GM21576 (cell line): ENCODE measurements around the gene SOX9.
"Not testable (repeated sequence)": the region's sequence is repeated elsewhere in the genome, so short reads cannot be mapped to it uniquely, and the experiment has no call there.

ENCODE experiments used
- ATAC-seq: cut with Tn5 transposase; IDR thresholded peaks from one replicate; pipeline ENCODE4 v1.9.1; 2021; ENCODE audit warnings: mild to moderate bottlenecking, moderate library complexity; ENCODE audit not compliant: unreplicated experiment

Gene SOX9

GRCh38 chr17:72125742-72126141, 4.9 kb downstream of the SOX9 start:
- ATAC-seq = no peak

- ATAC-seq = no peak
Observed at GRCh38 chr17:72126575-72127486, 6.0 kb downstream of the SOX9 start.

DNA sequence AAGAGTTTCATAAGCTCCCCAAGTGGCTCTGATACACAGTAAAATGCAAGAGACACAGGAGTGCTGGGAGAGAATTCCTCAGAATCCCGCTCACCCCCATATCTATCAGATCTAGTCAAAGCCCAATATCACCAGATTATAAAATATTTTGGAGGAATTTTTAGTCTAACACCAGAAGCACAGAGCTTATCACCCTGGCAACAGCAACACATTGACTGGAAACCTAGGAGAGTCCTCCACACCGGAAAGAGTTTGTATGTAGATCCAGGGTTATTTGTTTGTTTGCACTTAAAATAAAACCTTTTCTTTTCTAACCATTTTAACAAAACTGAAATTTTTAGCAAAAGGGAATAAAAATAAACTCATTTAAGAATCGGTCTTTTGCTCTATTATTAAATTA, 7.2 kb downstream of the SOX9 start:
- ATAC-seq = no peak

DNA sequence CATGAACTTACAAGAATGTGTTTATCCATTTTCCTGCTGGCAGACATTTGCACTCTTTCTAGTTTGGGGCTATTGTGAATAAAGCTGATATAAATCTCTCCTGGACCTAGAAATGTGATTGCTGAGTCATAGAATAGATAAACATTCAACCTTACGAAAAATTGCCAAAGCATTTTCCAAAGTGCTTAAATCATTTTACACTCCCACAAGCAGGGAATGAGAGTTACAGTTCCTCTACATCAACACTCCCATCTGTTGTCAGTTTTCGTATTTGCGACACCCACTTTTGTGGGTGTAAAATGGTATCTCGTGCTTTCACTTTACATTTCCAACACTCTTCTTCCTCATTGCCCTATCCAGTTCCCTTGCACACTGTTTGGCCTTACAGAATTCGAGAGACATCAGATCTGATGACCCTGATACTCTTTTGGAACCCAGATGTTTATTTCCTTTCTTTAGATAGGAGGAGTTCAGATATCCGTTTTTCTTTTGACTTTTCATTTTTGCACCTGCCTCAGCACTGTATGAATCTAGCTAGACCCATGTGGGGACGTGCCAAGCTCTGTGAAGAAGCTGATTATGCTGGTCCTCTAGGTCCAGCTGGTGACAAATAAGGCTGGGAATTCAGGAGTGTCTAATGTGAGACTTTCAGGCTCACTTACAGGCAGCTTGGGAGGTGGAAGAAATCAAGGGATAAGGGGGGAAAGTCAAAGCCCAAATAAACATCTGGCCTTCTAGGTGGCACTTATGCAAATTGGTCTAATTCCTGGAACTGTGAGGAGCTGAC, 14.0 kb downstream of the SOX9 start:
- no peak for ATAC-seq

GRCh38 chr17:72135546-72136325, 14.9 kb downstream of the SOX9 start:
- ATAC-seq = no peak

GRCh38 chr17:72136692-72137091, 15.9 kb downstream of the SOX9 start:
- ATAC-seq = no peak

DNA sequence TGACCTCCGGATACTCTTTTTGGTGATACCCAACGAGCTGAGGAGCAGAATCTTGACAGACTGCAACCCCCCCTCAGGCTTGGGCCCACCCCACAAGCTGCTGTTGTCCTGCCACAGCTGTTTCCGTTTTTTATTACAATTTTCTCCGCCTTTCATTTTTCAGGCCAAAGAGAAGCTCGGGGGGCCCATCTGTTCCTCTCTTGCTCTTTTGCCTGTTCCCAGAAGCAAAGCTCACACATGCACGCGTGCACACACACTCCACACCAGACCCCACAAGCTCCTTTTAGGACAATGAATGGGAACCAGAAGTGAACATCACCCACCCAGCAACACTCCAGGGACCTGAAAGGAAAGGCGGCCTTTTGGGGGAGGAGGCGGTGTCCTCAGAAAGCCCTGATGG, 16.3 kb downstream of the SOX9 start:
- ATAC-seq = no peak

DNA sequence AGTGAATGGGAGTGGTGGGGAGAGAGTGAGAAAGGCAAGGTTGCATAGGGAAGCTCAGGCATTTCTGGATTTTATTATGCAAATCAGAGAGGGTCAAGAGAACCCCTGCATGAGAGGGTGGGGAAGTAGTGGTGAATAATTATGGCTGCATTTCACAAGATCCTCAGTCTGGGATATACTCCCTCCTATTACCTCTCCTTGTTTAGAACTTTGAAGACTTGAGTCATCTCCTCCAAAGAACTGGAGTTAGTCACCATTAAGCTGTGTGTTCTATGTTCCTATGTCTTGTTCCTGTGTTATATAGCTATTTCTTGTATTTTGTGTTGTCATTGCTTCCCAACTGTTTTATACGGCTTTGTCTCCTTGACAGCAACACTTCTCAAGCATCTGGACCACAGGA, 18.4 kb downstream of the SOX9 start:
- ATAC-seq = no peak

DNA sequence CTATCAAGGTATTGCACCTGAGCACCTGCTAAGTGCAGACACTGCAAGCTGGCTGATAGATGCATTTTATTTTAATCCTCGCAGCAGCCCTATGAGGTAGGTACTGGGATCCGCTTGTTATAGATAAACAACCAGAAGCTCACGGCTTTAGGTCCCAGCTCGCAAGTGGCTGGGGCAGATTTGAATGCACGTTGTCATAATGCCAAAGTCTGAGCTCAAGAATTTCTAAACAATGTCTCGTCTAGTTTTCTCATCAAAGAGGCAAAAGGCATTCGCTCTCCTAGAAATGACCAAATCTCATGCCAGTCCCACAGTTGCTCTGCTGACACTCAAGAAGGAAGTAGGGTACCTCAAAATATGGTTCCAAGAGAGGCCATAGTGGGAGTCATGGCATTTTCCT, 20.5 kb downstream of the SOX9 start:
- ATAC-seq = no peak

GRCh38 chr17:72142097-72142496, 21.3 kb downstream of the SOX9 start:
- ATAC-seq = not testable (repeated sequence)

DNA sequence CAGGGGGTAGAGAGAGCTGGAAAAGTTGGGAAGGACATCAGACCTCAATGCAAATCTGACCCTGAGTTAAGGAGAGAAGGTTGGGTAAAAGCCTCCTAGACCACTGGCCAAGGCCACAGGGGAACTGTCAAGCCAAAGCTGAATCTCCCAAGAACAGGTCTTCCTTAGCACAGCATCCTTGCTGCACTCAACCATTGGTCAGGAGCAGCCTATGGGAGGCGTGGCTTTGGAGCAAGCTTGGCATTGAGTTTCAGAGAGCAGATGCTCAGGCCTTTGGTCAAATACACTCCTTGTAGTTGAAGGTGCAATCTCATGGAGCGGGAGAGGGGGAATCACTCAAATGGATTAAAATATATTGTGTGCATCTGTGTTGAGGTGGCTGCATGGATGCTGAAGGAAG, 21.8 kb downstream of the SOX9 start:
- no peak for ATAC-seq

DNA sequence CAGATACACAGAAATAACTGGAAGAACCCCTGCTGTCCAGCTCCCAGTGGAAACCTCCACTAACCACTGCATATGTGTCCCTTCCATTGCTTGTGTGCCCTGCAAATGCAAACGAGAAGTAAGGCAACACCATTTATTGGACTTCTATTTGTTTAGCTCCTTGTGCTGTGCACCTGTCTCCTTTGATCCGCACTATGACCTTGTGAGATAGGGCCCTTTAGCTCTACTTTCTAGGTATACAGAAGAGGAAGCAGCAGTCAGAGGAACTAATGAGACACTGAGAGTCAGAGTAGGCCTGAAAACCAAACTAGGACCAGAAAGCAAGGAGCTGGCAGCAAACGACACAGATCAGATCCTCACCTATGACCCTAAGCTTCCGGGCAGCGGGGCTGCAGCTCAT, 22.4 kb downstream of the SOX9 start:
- ATAC-seq = no peak

GRCh38 chr17:72144101-72144500, 23.3 kb downstream of the SOX9 start:
- ATAC-seq = no peak

GRCh38 chr17:72145562-72145961, 24.7 kb downstream of the SOX9 start:
- ATAC-seq = no peak

DNA sequence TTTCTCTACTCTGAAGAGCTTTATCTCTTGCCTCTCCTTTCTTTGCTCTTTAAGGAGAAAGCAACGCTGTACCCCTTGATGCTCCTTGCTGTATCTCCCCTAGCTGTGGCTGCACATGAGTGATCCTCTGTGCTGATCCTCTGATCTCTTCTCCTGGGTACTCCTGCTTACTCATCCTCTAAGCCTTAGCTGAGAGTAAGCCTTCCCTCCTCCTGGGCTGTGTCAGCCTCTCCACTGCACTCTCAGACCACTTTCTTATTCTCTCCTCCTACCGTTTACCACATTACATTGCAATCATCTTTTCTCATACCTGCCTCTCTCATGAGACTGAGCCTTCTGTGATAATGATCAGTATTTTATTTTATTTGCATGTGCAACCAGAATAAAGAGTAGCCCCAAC, 25.1 kb downstream of the SOX9 start:
- ATAC-seq = no peak

- no peak for ATAC-seq
Observed at GRCh38 chr17:72146371-72146770, 25.6 kb downstream of the SOX9 start.

DNA sequence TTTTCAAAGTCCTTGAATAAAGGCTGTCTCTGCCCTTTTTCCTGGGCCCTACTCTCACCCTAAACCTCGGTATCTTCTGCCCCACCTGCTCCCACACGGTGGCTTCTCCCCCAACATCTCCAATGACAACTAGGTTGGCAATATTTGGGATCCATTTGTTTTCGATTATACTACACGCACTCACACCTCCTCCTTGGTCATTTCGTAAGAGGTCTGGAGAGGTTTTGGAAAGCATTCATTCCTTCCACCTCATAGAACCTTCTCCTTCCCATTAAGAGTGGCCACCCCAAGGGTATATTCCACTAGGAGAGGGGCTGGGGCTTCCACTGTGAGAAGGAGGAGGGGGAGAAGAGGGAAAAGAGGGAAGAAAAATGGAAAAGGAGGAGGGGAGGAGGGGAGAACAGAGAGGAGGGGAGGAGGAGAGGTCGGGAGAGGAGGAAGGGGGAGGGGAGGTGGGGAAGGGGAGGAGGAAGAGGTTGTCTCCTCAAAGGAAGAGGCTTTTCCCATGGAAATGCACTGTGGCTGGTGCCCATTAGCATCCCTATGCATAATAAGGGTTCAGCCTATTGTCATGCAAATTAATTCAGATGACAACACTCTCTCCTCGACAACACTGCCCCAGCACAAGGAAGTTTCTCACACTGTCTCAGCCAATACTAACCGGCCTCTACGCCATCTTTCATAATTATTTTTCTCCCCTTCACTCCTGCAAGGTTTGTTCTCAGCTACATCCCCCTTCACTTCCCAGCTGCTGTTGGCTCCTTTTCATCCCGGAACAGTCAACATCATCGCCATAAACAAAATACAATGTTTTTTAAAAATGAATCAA, 30.0 kb downstream of the SOX9 start:
- ATAC-seq = no peak

DNA sequence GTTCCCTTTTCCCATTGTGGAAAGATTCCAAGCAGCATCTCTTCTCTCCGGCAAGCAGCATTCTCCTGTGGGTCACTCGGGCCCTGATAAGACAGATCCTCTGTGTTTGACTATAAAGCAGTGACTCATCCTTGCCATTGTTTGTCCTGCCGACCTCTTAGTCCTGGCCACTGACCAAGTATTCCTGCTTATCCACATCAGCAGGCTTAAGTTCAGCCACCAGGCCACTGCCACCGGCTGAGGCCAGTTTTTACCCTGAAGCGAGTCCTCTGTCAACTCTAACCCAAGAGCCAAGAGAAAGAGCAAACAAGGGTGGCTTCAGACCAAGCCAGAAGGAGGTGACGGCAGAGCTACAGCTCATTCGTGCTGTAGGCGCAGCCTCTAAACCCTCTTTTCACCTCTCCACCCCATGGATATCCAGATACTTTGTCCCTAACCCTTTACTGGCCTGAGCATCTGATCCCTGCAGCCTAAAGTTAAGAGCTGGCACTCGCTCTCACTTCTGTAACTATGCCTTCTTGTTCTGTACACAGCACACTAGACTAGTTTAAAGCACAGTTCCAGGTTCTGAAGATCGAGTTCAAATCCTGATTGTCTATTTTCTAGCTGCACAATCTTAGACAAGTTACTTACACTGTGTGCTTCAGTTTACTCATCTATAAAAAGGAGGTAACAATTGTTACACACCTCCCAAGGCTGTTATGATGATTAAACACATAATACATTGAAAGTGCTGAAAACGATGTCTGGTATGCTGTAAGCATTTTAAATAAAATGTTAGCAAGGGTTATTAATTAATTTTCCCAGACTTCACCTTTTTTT, 31.0 kb downstream of the SOX9 start:
- ATAC-seq = no peak

- ATAC-seq = no peak
Observed at GRCh38 chr17:72152387-72152929, 31.6 kb downstream of the SOX9 start.
